BJ (cell line): ENCODE results near the gene SERPINB1. TPM values are rescaled to one million over a fixed set of nuclear protein-coding genes. Genes with fewer than 3 reads are reported as not detected.

ENCODE experiments used
- CTCF ChIA-PET: fragments of 350-600 bp; formaldehyde crosslinking; extraction: SDS; loops from one replicate; lab custom pipeline; 2021; ENCODE audit warnings: antibody characterized with exemption, inconsistent platforms; lab: Yijun Ruan, JAX
- POLR2A ChIA-PET: fragments of 300-600 bp; sonication (Branson Sonifier 250); formaldehyde crosslinking; extraction: SDS; loops from one replicate; lab custom pipeline; 2021; ENCODE audit warnings: antibody characterized with exemption; lab: Charles Lee
- DNase-seq: peaks from one replicate; pipeline ENCODE4 v3.0.0-alpha.2; 2011; ENCODE audit warnings: low read depth
- H3K27me3 ChIP-seq: 2 replicates; pipeline ENCODE4 v1.6.0; 2011; ENCODE audit warnings: low read length; ENCODE audit not compliant: control insufficient read depth, insufficient read depth
- H3K36me3 ChIP-seq: 2 replicates; pipeline ENCODE4 v1.5.1; 2011; ENCODE audit warnings: low read length; ENCODE audit not compliant: control insufficient read depth, insufficient read depth
- H3K4me3 ChIP-seq: 2 replicates; pipeline ENCODE4 v1.5.1; 2011; ENCODE audit warnings: low read depth, mild to moderate bottlenecking, control low read depth, low read length
- CTCF ChIP-seq: IDR thresholded peaks from 2 replicates; pipeline ENCODE4 v1.5.1; 2011; ENCODE audit warnings: low read depth, mild to moderate bottlenecking, control low read depth, inconsistent platforms, low read length, moderate library complexity; ENCODE audit not compliant: insufficient read depth
- polyA plus RNA-seq: library from polyadenylated mRNA; depleted of rRNA; stranded (reverse); fragments of >200 nt; gene quantifications from 2 replicates; pipeline ENCODE4 v1.2.3, GENCODE V29; 2011

SERPINB1 gene
- polyA plus RNA-seq, 1 experiment = 17.9 TPM

GRCh38 chr6:2830183-2830582 lies 11.5 kb downstream of the SERPINB1 start:
- ChIA-PET POLR2A (no interaction called here), CTCF (no interaction called here)
- DNase-seq = no peak
- no peak overlapping the region for H3K4me3 ChIP-seq
- H3K27me3 ChIP-seq = no peaks in the 10 kb centered on the region
- H3K36me3 ChIP-seq = peaks cover 1% of the 10 kb centered on the region
- TF ChIP-seq CTCF = no peak

DNA sequence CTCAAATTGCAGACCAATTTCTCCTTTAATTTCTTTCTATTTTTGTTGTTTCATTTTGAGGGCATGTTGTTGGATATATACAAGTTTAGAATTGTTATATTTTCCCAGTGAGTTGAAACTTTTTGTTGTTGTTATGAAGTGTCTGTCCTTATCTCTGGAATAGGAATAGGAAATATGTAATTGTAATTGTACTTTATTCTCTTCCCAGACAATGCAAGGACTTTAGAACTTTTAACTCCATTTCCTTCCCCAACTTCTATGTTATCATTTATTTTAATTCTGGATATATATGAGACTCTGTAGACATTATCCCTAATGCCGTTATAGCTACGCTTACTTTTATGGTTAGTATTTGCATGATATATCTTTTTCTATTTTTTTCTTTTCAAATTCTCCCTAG lies 12.4 kb downstream of the SERPINB1 start:
- H3K27me3 ChIP-seq = no peaks in the 10 kb centered on the region
- no peak for DNase-seq
- H3K36me3 ChIP-seq = peaks cover 1% of the 10 kb centered on the region
- POLR2A ChIA-PET = no interaction called here
- TF ChIP-seq CTCF = no peak
- CTCF ChIA-PET = no interaction called here
- H3K4me3 ChIP-seq = no peak overlapping the region

DNA sequence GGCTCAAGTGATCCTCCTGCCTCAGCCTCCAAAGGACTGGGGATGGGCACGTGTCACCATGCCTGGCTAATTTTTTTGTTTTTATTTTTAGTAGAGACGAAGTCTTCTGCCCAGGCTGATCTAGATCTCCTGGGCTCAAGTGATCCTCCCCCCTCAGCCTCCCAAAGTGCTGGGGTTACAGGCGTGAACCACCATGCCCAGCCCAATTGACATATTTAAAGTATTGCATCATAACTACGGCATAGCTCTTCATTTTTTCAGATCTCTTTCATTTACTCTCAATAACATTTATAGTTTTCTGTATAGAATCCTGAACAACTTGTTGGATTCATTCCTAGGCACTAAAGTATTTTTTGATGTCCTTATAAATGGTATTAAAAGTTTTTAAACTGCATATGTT lies 13.0 kb downstream of the SERPINB1 start:
- no peak for DNase-seq
- ChIA-PET CTCF (no interaction called here), POLR2A (no interaction called here)
- Histone ChIP-seq H3K4me3 (no peak overlapping the region), H3K27me3 (no peaks in the 10 kb centered on the region), H3K36me3 (peaks cover 1% of the 10 kb centered on the region)
- TF ChIP-seq CTCF = no peak

DNA sequence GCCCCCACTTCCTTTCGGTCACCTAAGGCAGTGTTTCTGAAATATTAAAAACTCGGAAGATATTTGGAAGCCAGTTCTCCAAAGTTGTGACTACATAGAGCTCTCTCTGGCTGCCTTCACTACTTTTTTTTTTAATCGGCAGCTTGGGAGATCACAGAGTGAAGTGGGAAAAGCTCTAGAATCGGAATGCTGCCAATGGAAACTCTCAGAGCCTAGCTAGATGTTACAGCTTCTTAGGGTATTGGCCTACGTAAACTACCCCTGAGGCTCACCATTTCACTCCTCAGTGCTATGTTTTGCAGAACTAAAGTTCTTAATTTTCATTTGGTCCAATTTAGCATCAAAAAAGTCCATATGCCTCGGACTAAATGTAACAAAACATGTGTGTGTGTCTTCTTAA lies 14.5 kb downstream of the SERPINB1 start:
- H3K4me3 ChIP-seq = no peak overlapping the region
- no peak for DNase-seq
- H3K36me3 ChIP-seq = no peaks in the 10 kb centered on the region
- no peak for TF ChIP-seq CTCF
- CTCF ChIA-PET = interaction anchor here (0.6 to 1.0 kb wide), 3 partner anchors 9 to 111 kb away, joined by 3 to 6 read pairs (median 4); partner anchors contain the start of gene SERPINB1
- POLR2A ChIA-PET = no interaction called here
- no peaks in the 10 kb centered on the region for H3K27me3 ChIP-seq

- no peaks in the 10 kb centered on the region for H3K27me3 ChIP-seq
- no peaks in the 10 kb centered on the region for H3K36me3 ChIP-seq
- H3K4me3 ChIP-seq = no peak overlapping the region
- ChIA-PET CTCF (interaction anchor here (1.1 to 1.6 kb wide), 3 partner anchors 8 to 35 kb away, joined by 3 to 4 read pairs (median 3); partner anchors contain the start of gene SERPINB1), POLR2A (interaction anchor here (0.7 kb wide), 1 partner anchor 40 kb away, joined by 5 read pairs; no protein-coding TSS in a partner anchor)
- no peak for TF ChIP-seq CTCF
- DNase-seq = no peak
Measured at GRCh38 chr6:2826131-2826530, 15.5 kb downstream of the SERPINB1 start.
